HG03442 (cell line): ENCODE results near the gene UAP1L1.

Experiments used
- ATAC-seq: cut with Tn5 transposase; IDR thresholded peaks from one replicate; pipeline ENCODE4 v1.9.1; 2021; ENCODE audit warnings: mild to moderate bottlenecking, moderate library complexity; ENCODE audit not compliant: unreplicated experiment

Gene UAP1L1

GRCh38 chr9:137089232-137089947 is 12.1 kb downstream of the UAP1L1 start:
- no peak for ATAC-seq

- peak; percentile 74 for ATAC-seq
These were observed 18.6 kb downstream of the UAP1L1 start for GRCh38 chr9:137095664-137096517.

GRCh38 chr9:137096785-137097546 is 19.6 kb downstream of the UAP1L1 start:
- ATAC-seq = no peak

GRCh38 chr9:137097761-137098462 is 20.6 kb downstream of the UAP1L1 start:
- no peak for ATAC-seq

- no peak for ATAC-seq
These were observed 21.9 kb downstream of the UAP1L1 start for GRCh38 chr9:137099231-137099630.

GRCh38 chr9:137103206-137103999 is 26.1 kb downstream of the UAP1L1 start:
- no peak for ATAC-seq

- ATAC-seq = no peak
These were observed 28.7 kb downstream of the UAP1L1 start for GRCh38 chr9:137105814-137106661.

- no peak for ATAC-seq
These were observed 29.4 kb downstream of the UAP1L1 start for GRCh38 chr9:137106662-137107250.

- no peak for ATAC-seq
These were observed 30.1 kb downstream of the UAP1L1 start for GRCh38 chr9:137107312-137107921.

GRCh38 chr9:137107982-137108381 is 30.7 kb downstream of the UAP1L1 start:
- no peak for ATAC-seq

GRCh38 chr9:137108608-137109249 is 31.4 kb downstream of the UAP1L1 start:
- no peak for ATAC-seq

- ATAC-seq = no peak
These were observed 32.2 kb downstream of the UAP1L1 start for GRCh38 chr9:137109250-137110146.

GRCh38 chr9:137110147-137110910 is 33.0 kb downstream of the UAP1L1 start:
- ATAC-seq = no peak

- ATAC-seq = no peak
These were observed 33.8 kb downstream of the UAP1L1 start for GRCh38 chr9:137110911-137111787.
